DMS114 treated with DMSO at 0.1 percent for 48 hours (cell line): ENCODE data around the gene DIAPH1.

Experiments used
- DNase-seq: peaks from one replicate; lab custom pipeline; 2025; ENCODE audit not compliant: unreplicated experiment; lab: John Stamatoyannopoulos, UW

Gene DIAPH1

DNA sequence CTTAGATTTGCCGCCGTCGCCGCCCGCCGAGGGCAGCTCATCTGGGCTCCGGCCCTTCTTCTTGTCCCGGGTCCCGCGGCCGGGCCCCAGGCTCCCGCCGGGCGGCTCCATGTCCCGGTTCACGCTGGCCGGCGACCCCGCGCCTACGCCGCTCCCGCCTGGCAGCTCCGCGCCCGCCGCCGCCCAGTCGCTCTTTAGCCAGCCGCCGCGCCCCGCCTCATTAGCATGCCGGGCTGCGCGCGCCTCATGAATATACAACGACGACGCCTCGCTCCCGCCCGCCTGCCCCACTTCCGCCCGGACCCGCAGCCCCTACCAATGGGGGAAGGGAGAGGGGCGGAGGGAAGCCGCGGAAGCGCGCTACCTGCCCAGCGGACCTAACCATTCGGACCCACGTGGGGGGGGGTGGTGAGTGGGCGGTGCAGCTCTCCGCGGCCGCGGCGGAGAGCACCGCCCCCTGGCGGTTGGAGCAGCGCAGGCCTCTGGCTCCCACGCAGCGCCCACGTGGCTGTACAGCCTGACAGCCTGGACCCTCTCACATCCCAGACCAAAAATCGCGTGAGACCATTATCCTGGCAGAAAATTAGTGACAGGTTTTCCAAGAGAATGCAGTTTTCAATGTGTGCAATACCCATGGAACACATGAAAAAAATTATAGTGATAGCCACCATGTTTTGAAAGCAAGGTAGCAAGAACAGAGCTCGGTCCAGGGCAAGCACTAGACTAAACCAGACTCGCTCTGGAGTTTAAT lies at the start of gene DIAPH1:
Gene DIAPH1, minus strand, starts transcription at position 197 of the 751 bp plus-strand sequence. Its CDS starts 86 bp downstream, at position 111.
- peak; percentile 89 for DNase-seq

DNA sequence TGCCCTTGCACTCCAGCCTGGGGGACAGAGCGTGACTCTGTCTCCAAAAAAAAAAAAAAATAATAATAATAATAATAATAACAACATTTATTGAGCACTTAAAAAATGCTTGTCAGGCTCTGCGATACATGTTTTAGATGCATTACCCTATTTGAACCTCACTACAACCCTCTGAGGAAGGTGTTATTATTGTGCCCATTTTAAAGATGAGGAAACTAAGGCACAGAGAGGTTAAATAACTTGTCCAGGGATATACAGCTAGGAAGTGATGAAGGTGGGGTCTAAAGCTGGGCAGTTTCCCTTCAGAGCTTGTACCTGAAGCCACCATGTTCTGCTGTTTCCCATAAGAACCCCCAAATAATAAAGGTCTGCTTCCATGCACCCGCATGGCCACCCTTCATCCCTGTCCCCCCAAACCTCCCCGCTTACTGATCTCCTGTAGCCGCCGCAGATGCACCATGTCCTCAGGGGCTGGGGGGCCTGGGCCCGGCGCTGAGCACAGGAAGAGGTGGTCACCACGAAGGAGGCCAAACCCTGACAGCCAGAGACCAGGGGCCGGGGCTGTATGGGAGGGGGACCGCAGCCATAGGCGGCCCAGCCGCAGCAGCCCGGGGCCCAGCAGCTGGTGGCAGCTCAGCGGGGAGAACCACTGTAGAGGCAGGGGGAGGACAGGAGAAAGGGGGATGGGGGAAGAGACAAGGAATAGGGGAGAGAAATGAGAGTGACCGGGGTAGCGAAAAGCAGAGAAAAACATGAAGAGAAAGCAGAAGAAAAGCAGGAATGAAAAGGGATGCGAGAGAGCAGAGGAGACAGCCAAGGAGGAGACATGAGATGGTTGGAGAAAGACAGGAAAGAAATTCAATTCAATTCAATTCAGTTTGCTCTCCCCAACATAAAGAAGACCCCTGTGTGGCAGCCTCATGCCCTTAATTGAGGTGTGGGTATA lies 47.5 kb upstream of the DIAPH1 start:
- DNase-seq: no peak

DNA sequence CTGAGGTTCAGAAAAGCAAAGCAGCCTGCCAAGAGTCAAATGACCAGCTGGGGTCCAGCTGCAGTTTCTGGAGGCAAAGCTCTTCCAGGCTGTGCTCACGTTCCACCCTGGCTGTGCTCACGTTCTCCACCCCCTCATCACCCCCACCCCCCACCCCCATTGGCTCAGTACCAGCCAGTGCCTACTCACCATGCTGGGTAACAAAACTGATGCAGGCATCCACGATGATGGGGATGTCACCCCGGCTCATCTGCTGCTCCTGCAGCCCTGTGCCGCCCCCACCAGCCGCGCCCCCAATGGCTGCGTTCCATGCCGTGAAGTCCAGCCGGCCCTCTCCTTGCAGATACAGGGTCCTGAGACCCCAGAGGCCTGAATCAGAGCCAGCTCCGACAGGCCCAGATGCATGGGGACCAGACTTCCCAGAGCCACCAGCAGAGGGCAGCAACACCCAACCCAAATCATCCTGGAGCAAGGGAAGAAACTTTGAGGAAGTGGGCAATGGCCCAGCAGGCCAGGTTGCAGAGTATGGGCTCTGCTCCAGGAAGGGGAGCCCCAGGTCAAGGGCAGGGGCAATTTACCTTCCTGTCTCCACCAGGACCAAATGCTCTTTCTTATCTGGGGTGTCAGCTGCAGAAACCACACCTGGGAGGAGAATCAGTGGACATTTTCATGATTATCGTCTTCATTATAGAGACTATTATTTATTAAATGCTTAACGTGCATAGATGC lies 46.1 kb upstream of the DIAPH1 start:
- DNase-seq: peak; percentile 58

DNA sequence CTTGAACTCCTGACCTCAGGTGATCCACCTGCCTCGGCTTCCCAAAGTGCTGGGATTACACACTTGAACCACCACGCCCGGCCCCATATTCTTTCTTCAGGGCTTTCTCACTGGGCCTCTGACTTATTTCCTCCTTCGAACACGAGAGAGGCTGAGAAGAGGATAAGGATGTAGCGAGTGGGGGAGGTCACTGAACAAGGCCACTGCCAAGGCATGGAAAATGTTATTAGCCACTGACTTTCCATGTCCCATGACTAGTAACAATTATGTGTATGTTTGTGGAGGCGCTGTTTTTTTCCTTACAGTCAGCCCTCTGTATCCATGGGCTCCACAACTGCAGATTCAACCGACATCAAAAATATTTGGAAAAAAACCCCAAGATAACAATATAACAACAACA lies 44.7 kb upstream of the DIAPH1 start:
- DNase-seq: no peak

DNA sequence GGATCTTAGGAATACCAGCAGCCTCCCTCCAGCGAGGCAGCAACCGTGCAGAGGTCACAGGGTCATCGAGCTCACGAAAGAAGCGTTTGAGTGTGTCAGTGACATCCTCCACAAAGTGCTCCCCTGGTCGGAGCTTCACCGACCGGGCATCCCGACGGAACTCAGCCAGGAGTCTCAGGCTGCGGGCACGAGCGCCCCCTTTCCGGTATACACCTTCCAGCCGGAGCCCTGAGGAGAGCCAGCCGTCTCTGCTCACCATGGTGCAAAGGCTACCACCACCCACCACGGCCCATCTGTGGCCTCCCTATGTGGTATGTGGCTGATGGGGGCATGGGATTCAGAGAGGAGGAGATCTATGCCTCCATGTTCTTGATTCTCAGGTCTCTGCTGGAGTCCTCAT lies 43.2 kb upstream of the DIAPH1 start:
- DNase-seq: no peak

DNA sequence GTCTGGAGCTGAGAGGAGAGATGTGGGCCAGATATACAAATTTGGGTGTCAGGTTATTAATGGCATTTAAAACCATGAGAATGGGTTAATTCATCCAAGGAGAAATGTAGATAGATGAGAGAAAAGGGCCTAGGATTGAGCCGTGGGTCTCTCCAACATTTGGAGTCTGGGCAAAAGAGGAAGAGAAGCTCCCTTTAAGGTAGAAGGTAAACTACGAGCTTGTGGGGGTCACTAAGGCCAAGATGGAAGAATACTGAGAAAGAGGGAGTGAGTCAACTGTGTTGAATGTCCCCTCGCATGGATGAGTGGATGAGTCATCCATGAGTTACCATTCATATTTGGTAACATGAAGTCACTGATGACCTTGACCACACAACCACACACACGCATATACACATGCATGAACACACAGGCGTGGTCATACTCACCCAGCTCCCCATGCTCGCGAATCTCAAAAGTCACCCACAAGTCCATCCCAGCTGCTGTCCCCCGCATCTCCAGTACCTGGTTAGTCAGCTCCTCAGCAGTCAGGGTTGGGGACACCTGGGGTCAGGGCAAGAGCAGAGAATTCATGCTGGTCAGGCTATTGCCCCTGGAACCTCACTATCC lies 39.2 kb upstream of the DIAPH1 start:
- DNase-seq: no peak

DNA sequence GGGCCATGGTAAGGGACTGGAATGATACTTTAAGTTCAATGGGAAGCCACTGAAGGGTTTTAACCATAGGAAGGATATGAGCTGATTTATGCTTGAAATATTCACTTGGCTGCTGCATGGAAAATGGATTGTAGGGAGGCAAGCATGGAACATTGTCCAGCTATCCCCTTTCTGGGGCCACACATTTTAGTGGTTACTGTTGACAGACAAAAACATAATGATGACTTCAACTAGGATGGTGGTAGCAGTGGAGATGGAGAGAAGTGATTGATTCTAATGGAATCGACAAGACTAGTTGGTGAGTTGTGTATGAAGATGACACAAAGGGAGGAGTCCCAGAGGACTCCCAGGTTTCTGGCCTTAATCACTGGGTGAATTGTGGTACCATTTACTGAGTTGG lies 38.6 kb upstream of the DIAPH1 start:
- DNase-seq: no peak

DNA sequence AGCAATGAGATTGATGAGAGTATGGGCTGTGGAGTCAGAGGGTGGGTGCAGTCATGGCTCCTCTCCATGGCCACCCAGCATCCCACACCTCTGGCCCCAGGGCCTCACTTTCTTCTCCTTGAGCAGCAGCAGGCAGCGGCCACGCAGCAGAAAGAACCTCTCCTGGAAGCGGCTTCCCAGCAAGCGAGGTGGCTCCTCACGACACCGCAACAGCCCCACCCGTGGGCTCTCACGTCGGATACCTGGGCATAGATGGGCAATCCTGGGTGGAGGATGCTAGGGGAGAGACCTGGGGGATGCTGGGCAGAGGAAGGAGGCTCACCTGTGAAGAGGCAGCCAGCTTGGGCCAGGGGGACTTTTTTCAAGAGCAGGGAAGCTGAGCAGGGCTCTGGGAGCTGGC lies 37.6 kb upstream of the DIAPH1 start:
- no peak for DNase-seq

DNA sequence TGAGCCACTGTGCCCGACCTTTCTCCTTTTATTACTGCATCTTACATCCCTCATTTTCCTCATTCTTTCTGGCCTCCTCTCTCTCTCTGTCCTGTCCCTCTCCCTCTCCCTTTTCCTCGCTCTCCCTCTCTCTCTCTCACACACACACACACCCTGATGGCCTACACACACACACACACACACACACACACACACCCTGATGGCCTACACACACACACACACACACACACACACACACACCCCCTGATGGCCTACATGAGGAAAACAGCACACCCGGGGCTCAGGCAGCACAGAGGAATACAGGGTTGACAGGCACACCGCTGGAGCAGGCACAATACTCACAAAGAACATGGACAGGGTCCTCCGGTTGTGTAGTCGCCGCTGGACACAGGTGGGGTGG lies 36.2 kb upstream of the DIAPH1 start:
- DNase-seq: no peak

DNA sequence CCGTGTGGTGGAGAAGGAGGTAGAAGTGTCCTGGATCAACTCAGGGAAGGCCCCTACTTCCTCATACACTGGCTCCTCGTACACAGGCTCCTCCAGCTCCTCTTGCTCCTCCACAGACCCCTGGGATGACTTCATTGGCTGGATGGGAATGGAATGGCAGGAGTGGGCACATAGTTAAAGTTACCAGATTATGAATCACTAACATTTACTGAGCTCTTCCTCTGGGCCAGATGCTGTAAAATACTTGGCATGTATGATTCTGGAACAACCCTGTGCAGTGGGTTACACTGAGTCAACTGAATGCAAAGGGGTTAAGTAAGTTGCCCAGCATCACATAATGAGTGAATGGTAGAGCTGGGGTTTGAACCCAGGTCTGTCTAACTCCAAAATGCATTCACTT lies 35.5 kb upstream of the DIAPH1 start:
- no peak for DNase-seq

DNA sequence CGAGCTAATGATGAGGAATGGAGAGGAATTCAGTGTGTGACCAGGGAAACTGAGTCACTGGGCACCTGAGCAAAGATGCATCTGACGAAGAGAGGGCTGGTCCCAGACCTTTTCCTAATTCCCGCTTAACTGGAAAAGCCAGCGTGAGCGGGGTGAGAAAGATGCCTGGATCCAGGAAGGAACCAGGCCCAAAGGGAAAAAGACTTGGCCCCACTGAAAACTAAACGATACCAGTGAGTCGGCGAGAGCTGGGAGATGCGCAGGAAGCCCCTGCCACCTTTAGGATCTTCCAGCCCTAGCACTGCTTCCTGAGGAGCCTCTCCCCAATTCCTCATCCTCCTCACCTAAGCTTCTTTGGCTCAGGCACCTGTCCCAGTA lies 32.9 kb upstream of the DIAPH1 start:
- DNase-seq: no peak

DNA sequence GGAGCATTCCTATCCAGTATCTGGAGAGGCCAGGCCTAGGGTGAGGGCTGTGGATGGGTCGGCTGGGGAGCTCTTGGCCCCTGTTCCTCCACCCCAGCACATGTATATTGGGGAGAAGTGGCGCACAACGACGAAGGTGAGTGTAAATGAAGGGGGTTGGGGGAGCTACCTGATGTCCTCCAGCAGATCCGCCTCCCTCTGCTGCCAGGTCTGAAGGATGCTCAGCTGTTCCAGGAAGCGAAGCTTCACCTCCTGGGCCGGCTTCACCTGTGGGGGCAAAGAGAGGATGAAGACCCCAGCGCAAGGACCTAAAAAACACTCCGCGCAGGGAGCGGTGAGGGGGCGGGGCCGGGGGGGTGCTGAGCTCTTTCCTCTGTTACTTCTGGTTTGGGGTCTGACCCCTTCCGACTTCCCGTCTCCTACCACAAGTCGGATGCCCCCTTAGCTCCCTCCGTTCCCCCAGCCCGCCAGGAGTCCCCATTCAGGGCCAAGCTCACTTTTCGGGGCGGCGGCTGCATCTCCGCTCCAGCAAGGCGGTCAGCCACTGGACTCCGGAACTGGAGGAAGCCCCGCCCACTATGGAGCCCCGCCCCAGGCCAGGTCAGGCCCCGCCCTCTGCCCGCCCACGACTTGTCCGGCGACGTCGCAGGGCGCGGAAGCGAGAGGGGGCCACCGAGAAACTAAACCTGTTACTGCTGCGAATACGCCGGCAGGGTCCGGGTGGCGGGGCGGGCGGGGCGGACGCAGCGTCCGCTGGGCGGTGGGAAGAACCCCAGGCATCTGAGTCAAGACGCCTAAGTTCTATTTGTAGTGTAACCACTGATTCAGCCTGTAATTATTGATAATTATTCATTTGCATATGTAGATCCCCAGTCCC lies 32.3 kb upstream of the DIAPH1 start, which contains the start of gene FCHSD1:
Gene FCHSD1, minus strand, starts transcription at position 568 of the 877 bp plus-strand sequence. Its CDS starts 50 bp downstream, at position 518.
- peak; percentile 69 for DNase-seq

DNA sequence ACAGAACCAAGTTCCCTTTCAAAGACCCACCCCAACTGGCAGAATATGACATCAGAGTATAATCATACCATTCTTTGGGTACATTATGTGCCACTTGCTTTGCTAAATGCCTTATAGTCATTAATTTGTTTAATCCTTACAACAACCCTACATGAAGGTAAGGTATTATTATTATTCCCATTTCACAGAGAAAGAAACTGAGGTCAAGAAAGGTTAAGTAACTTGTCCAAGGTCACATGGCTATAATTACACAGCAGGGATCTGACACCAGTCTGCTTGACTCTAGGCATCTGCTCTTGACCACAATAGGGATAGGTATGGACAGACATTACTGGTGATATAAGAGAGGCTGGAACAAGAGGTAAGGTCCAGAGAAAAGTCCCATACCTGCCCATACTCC lies 31.2 kb upstream of the DIAPH1 start:
- no peak for DNase-seq

DNA sequence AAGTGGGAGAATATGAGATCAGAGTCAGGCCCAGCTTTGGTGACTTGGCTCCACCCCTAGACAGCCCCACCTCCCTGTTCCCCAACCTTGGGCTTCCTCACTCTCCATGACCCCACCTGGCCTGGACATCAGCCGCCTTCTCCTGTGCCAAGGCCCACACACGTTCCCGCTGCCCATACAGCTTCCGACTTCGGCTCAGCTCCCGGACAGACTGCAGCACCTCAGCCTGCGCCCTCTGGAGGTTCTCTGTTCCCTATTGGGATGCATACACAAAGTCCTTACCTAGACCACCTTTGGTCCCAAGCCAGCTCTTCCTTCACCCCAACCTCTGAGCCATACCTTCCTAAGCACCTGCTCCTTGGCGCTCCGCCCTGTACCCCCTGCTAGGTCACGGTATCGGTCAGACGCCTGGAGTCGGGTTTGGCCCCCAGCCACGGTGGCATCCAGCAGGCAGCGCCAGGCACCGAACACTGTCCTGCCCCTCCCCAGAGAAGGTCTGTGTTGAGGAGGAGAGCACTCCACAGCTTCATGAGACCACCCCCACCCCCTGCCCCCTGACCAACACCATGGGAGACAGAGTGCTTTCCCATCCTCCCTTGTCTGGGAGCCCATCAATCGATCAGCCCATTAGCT lies 30.4 kb upstream of the DIAPH1 start:
- DNase-seq: no peak

DNA sequence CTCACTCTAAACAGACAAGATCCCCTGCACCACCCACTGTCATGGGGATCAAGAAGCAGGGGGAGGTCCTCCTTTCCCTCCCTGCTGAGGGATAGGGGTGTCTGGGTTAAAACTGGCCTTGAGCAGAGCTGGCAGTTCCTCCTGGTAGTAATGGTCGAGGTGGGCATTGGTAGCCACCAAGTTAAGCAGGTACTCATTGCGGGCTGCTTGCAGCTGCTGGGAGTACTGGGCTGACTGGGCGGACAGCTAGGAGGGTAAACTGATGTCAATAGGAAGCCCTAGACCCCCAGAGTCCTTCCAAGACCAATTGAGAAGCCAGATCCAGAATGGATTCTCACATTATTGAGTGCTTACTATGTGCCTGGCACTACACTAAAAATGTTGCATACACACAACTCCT lies 29.1 kb upstream of the DIAPH1 start:
- DNase-seq: no peak

DNA sequence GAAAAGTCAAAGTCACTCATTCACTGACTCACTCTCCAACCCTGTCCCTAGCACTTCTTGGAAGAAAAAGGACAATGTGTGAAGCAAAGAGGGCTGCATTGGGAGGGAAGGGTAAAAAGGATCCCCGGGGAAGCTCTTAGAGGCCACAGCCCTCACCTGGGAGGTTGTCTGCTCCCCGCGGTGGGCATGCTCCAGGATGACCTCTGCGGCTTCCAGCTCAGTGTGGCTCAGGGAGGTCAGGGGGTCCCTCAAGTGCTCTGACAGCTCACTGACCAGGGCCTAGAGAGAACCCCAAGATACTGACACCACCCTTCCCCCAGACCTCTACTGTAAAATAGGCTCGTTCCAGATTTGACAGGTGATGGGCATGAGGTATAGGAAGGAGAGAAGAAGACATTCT lies 28.4 kb upstream of the DIAPH1 start:
- DNase-seq: no peak

DNA sequence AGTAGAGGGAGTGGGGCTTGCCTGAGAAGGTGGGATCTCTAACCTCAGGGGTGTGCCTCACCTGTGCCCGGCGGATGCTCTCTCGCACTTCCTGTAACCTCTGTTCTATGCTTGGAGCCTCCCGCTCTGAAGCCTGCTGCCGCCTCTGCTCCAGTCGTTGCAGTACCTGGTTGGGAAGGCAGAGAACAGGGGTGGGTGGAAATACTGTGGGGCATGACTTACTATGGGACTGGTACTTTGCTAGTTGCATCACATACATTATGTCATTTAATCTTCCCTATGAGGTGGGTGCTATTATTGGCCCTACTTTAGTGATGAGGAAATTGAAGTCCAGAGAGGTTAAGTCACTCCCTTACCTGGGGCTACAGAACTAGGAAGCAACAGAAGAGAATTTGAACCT lies 27.2 kb upstream of the DIAPH1 start:
- no peak for DNase-seq

DNA sequence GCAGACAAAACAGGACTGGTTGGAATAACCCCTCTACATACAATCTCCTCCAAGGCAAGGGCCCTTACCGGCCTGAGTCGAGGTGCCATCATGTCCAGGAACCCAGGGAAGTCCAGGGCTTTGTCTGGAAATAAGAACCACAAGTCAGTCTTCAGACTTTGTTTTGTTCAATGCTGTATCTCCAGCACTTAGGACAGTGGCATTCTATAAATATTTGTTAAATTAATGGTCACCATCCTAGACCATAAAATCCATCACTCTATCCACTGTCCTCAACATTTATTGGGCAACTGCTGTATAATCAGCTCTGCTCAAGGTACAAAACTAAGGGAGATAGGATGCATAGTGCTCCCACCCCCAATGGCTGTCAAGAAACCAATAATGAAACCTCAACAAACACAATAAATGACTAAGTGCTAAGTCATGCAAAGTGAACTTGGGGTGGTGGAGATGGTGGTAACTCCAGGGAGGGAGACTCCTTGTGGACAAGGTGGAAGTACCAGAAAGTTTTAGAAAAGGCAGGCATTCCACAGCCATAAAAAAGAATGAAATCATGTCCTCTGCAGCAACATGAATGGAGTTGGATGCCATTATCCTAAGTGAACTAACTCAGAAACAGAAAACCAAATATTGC lies 23.0 kb upstream of the DIAPH1 start:
- DNase-seq: no peak

DNA sequence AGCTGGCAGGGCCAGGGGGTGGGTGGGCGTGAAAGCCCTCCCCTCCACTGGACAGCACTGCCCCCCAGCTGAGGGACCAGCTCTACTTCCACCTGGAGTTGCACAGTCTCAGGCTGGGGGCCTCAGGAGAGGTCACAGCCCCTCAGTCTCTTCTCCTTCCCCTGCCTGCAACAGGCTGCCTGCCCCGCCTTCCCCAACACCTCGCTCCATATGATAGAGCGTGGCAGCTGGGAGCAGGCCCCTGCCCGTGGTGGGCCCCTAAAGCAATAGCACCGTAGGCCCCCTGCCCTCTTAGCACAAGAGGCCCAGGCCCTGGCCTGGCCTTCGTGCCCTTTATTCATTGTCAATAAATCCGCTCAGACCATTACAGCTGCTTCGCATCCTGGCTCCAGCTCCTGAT lies 21.9 kb upstream of the DIAPH1 start:
- DNase-seq: no peak
